Choroid plexus epithelial cell (primary cell): ENCODE data around the gene CBARP.
A peak's percentile ranks its signal among the peaks of the same experiment; 100 is the strongest.

Experiments
- DNase-seq: peaks from one replicate; pipeline ENCODE4 v3.0.0-alpha.2; 2010; ENCODE audit warnings: low read depth
- H3K4me3 ChIP-seq: 2 replicates; pipeline ENCODE4 v1.5.1; 2011; ENCODE audit warnings: low read depth, mild to moderate bottlenecking, control low read depth, low read length, moderate library complexity
- CTCF ChIP-seq: conservative IDR thresholded peaks from 2 replicates; pipeline ENCODE4 v1.5.1; 2011; ENCODE audit warnings: low read depth, mild to moderate bottlenecking, control low read depth, inconsistent platforms, low read length, moderate library complexity

CBARP gene

GRCh38 chr19:1219786-1220476 lies 17.9 kb downstream of the CBARP start:
- DNase-seq: no peak
- TF ChIP-seq CTCF: no peak
- H3K4me3 ChIP-seq: no peak overlapping the region

- TF ChIP-seq CTCF: no peak
- DNase-seq: no peak
- H3K4me3 ChIP-seq: no peak overlapping the region
Measured at GRCh38 chr19:1218751-1219567, 18.8 kb downstream of the CBARP start.

GRCh38 chr19:1217366-1217765 lies 20.4 kb downstream of the CBARP start:
- no peak overlapping the region for H3K4me3 ChIP-seq
- no peak for TF ChIP-seq CTCF
- no peak for DNase-seq

DNA sequence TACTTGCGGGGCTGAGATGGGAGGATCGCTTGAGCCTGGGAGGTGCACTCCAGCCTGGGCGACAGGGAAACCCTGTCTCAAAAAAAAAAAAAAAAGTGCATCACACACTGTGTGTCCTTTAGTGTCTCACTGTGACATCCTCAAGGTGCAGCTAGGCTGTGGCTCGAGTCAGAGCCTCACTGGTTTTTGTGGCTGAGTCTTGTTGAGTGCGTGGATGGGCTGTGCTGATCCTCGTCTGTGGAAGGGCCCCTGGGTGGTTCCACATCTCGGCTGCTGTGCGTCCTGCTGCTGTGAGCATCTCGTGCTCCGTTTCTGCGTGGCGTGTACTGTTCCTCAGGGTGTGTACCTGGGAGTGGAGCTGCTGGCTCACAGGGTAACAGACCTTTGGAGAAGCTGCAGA lies 21.0 kb downstream of the CBARP start:
- no peak for DNase-seq
- no peak overlapping the region for H3K4me3 ChIP-seq
- no peak for TF ChIP-seq CTCF

DNA sequence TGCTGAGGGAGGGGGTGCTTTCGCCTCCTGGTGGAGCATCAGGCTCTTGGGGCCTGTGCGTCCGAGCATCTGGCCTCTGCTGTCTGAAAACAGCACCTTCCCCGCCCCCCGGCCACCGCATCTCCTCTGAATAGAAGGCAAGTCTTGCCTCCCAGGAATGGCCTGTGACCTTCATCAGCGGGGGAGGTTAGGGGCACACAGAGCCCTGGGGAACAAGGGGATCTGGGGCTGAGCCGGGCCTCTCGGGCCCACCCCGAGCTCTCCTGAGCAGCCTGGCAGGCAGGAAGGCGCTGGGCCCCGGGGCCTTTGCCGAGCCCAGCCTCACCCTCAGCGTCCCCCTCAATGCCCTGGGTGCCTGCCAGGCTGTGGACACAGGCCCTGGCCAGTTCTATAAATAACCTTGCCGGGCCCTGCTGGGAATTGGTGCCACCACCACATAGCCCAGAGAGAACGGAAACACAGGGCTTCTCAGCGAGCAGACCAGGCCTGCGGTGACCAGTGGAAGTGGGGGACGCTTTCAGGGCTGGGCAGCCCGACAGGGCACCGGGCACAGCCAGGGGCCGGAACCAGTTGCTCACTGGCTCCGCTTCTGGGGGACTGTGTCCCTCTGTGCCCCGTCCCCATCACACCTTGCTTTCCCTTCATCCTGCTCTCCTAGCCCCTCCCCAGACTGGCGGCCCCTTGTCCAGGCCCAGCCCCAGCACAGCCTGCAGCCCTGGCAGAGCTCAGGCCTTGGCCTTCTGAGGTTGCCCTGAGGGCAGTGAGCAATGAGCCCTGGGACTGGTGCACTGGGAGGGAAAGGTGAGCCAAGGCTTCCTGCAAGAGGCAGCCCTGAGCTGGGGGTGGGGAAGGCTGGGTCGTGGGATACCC lies 22.7 kb downstream of the CBARP start:
- peak; percentile 3 for TF ChIP-seq CTCF
- no peak overlapping the region for H3K4me3 ChIP-seq
- DNase-seq: no peak

DNA sequence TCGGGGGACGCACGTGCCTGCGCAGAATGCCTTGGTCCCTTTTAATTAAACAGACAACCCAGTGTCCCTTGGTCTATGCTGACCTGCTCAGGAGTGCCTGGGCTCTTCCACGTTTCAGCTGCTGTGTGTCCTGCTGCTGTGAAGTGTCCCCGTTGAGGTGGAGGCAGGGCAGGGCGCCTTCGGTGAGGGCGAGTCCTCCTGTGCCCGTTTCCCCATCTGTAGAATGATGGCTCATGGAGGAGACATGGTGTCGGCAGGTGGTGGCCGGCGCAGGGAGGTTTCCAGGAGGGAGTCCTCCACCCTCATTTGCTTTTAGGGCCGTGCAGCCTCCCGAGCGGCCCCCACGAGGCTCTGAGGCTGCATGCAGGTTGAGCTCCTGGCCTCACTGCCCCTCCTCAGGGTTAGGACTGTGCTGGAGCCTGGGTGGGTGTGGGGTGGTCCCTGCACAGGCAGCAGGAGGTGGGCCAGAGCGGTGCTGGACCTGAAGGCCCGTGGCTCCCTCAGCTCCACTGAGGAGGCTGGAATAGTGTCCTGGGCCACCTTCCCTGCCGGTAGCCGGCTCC lies 23.4 kb downstream of the CBARP start:
- no peak overlapping the region for H3K4me3 ChIP-seq
- no peak for DNase-seq
- TF ChIP-seq CTCF: no peak
